Loucy (cell line): Measurements from ENCODE around the gene RALGAPB.

Experiments used
- H2AFZ ChIP-seq: fragments of 200-600 bp; sonication (generic); 2 replicates; pipeline ENCODE4 v1.6.0; 2016; ENCODE audit warnings: antibody characterized with exemption, mild to moderate bottlenecking, low read length, moderate library complexity
- H3F3A ChIP-seq: fragments of 200-600 bp; 2 replicates; pipeline ENCODE4 v1.6.0; 2016; ENCODE audit warnings: antibody characterized with exemption, low read depth, mild to moderate bottlenecking
- H3K27me3 ChIP-seq: fragments of 200-600 bp; sonication (generic); 2 replicates; pipeline ENCODE4 v1.6.1; 2014; ENCODE audit warnings: low read length, mild to moderate bottlenecking; ENCODE audit not compliant: insufficient read depth, poor library complexity, severe bottlenecking
- H3K36me3 ChIP-seq: fragments of 200-600 bp; sonication (generic); 2 replicates; pipeline ENCODE4 v1.6.1; 2016; ENCODE audit warnings: low read length; ENCODE audit not compliant: insufficient read depth
- H3K4me1 ChIP-seq: fragments of 200-600 bp; sonication (generic); 2 replicates; pipeline ENCODE4 v1.5.1; 2014; ENCODE audit warnings: low read length, mild to moderate bottlenecking; ENCODE audit not compliant: insufficient read depth, poor library complexity, severe bottlenecking
- H3K4me2 ChIP-seq: fragments of 200-600 bp; sonication (generic); 2 replicates; pipeline ENCODE4 v1.6.0; 2014; ENCODE audit warnings: antibody characterized with exemption, low read length, low read depth, mild to moderate bottlenecking; ENCODE audit not compliant: poor library complexity, severe bottlenecking
- H3K4me3 ChIP-seq: fragments of 200-600 bp; sonication (generic); 2 replicates; pipeline ENCODE4 v1.5.1; 2014; ENCODE audit warnings: low read length, mild to moderate bottlenecking, mixed read lengths; ENCODE audit not compliant: poor library complexity, severe bottlenecking
- H3K79me2 ChIP-seq: fragments of 200-600 bp; sonication (generic); 2 replicates; pipeline ENCODE4 v1.6.1; 2014; ENCODE audit warnings: low read length; ENCODE audit not compliant: insufficient read depth
- H3K9ac ChIP-seq: fragments of 200-600 bp; sonication (generic); 2 replicates; pipeline ENCODE4 v1.6.0; 2014; ENCODE audit warnings: mild to moderate bottlenecking, low read depth, low read length, moderate library complexity; ENCODE audit not compliant: poor library complexity, severe bottlenecking
- H3K9me2 ChIP-seq: fragments of 200-600 bp; sonication (generic); replicated peaks from 2 replicates; pipeline ENCODE4 v1.6.1; 2016; ENCODE audit warnings: low read depth, low read length, mixed read lengths
- H3K9me3 ChIP-seq: fragments of 200-600 bp; sonication (generic); 2 replicates; pipeline ENCODE4 v1.6.1; 2014; ENCODE audit warnings: mild to moderate bottlenecking, antibody characterized with exemption, low read length, low read depth; ENCODE audit not compliant: insufficient read depth
- H4K20me1 ChIP-seq: fragments of 200-600 bp; sonication (generic); 2 replicates; pipeline ENCODE4 v1.6.0; 2014; ENCODE audit warnings: antibody characterized with exemption, low read length, mild to moderate bottlenecking; ENCODE audit not compliant: insufficient read depth, poor library complexity, severe bottlenecking
- EZH2phosphoT487 ChIP-seq: fragments of 200-600 bp; IDR thresholded peaks from 2 replicates; pipeline ENCODE4 v1.6.1; 2018; ENCODE audit warnings: antibody characterized with exemption, mild to moderate bottlenecking, moderate library complexity, borderline replicate concordance
- TF ChIP-seq, protein P1 (sequence below): fragments of 200-600 bp; sonication (generic); conservative IDR thresholded peaks from 2 replicates; pipeline ENCODE4 v1.5.1; 2014; ENCODE audit warnings: mild to moderate bottlenecking, antibody characterized with exemption, low read length

The RALGAPB gene

DNA sequence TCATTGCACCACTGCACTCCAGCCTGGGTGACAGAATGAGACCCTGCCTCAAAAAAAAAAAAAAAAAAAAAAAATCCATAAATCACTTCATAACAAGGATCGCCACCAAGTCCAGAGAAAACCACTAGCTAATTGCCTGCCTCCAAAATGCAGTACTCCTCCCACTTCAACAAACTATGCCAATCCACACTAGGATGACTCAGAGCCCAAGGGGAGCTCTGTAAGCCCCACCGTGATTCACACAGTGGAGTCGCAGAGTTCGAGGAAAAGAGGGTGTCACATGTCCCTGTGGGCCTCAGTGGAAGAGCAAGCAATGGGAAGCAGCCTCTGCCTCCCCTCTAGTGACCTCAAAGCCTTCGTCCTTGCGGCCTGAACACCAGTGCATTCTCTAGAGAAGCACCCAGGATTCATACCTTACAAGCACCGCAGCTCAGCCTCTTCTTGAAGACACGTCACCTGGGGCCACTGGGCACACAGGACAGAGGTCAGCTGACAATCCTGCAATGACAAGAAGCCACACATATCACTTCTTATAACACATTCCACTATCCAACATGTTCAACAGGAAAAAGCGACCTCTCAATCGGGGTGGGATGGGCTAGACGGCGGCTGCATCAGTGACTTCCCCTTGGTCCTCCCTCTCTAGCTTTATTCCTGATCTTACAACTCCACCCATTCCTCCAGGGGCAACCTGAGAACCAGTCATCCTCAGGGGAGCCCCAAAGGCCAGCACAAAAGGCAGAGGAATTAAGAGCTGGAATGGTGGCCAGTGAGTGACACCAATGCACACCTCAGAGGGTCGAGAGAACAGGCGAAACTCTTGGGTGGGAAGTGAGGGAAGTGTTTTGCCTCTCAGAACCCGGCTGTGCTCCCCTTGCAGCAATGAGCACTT, 46.4 kb upstream of the RALGAPB start:
- TF ChIP-seq, protein P1, sequence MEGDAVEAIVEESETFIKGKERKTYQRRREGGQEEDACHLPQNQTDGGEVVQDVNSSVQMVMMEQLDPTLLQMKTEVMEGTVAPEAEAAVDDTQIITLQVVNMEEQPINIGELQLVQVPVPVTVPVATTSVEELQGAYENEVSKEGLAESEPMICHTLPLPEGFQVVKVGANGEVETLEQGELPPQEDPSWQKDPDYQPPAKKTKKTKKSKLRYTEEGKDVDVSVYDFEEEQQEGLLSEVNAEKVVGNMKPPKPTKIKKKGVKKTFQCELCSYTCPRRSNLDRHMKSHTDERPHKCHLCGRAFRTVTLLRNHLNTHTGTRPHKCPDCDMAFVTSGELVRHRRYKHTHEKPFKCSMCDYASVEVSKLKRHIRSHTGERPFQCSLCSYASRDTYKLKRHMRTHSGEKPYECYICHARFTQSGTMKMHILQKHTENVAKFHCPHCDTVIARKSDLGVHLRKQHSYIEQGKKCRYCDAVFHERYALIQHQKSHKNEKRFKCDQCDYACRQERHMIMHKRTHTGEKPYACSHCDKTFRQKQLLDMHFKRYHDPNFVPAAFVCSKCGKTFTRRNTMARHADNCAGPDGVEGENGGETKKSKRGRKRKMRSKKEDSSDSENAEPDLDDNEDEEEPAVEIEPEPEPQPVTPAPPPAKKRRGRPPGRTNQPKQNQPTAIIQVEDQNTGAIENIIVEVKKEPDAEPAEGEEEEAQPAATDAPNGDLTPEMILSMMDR: no peak
- no peak for TF ChIP-seq EZH2phosphoT487
- H2AFZ ChIP-seq: no peak overlapping the region
- H3K4me3 ChIP-seq: no peak overlapping the region
- no peaks in the 10 kb centered on the region for H3F3A ChIP-seq
- peak overlapping the region; percentile 45 for H3K4me2 ChIP-seq
- H3K36me3 ChIP-seq: peaks cover 94% of the 10 kb centered on the region
- H3K9me2 ChIP-seq: no peaks in the 10 kb centered on the region
- peaks cover 95% of the 10 kb centered on the region for H4K20me1 ChIP-seq
- H3K9me3 ChIP-seq: no peaks in the 10 kb centered on the region
- peaks cover 98% of the 10 kb centered on the region for H3K79me2 ChIP-seq
- H3K4me1 ChIP-seq: peaks cover 25% of the 10 kb centered on the region
- H3K9ac ChIP-seq: no peak overlapping the region
- no peaks in the 10 kb centered on the region for H3K27me3 ChIP-seq

DNA sequence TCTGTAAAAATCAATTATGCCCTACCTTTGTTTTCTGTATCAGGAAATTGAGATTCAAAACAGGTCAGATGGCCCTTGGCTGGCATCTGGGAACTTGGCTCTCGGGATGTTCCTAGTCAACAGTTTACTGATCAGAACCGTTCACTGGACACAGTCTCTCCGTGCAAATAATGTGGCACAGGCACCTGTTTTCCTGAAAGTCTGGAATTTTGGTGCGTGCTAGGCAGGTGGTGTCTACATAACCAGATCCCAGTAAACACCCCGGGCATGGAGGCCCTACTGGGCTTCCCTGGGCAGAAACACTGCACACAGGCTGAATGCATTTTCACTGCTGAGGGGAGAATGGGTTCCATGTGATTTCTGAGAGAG, 45.0 kb upstream of the RALGAPB start:
- peaks cover 95% of the 10 kb centered on the region for H4K20me1 ChIP-seq
- no peak overlapping the region for H3K9ac ChIP-seq
- no peak overlapping the region for H2AFZ ChIP-seq
- peaks cover 39% of the 10 kb centered on the region for H3K4me1 ChIP-seq
- peaks cover 94% of the 10 kb centered on the region for H3K36me3 ChIP-seq
- TF ChIP-seq, protein P1: no peak
- no peak for TF ChIP-seq EZH2phosphoT487
- H3K27me3 ChIP-seq: no peaks in the 10 kb centered on the region
- peaks cover 98% of the 10 kb centered on the region for H3K79me2 ChIP-seq
- H3K4me2 ChIP-seq: peak overlapping the region; percentile 45
- no peaks in the 10 kb centered on the region for H3K9me3 ChIP-seq
- no peaks in the 10 kb centered on the region for H3F3A ChIP-seq
- no peaks in the 10 kb centered on the region for H3K9me2 ChIP-seq
- no peak overlapping the region for H3K4me3 ChIP-seq

DNA sequence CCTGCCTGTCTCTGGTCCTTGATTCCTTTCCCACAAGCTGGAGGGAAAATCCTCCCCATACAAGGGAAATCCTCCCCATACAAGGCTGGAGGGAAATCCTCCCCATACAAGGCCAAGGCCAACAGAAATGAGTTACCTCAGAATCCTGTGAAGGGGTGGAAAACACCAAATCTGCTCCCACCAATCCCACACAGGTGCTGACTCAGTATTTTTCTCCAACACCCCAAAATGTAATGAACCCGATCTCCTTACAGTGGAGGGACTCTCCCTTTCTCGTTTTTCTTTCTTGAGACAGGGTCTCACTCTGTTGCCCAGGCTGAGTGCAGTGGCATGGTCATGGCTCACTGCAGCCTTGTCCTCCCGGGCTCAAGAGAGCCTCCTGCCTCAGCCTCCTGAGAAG, 43.8 kb upstream of the RALGAPB start:
- Histone ChIP-seq H3K9ac (no peak overlapping the region), H2AFZ (no peak overlapping the region), H3K4me2 (peak overlapping the region; percentile 45), H3K9me3 (no peaks in the 10 kb centered on the region), H3K36me3 (peaks cover 86% of the 10 kb centered on the region), H3K27me3 (no peaks in the 10 kb centered on the region), H3K9me2 (no peaks in the 10 kb centered on the region), H3K4me3 (no peak overlapping the region), H3F3A (no peaks in the 10 kb centered on the region), H3K4me1 (peaks cover 49% of the 10 kb centered on the region), H4K20me1 (peaks cover 96% of the 10 kb centered on the region), H3K79me2 (peaks cover 98% of the 10 kb centered on the region)
- no peak for TF ChIP-seq EZH2phosphoT487
- TF ChIP-seq, protein P1: no peak
